Activated CD8-positive, alpha-beta T cell treated with anti-CD3 and anti-CD28 coated beads, Interleukin-2, amount 10 ng/mL, durations not matched to agents 7 days and 5 days (primary cell): ENCODE measurements around the gene GGTLC3. TPM values are rescaled to one million over a fixed set of nuclear protein-coding genes. Genes with fewer than 3 reads are reported as not detected.

Experiments
- total RNA-seq, 2 experiments: library from RNA; stranded (reverse); gene quantifications; one replicate each; pipeline ENCODE4 v1.2.3, GENCODE V29; 2021

GGTLC3 gene
- total RNA-seq, 2 experiments from 2014 or later: not detected

Other genes with a start within 250 kb of the GGTLC3 start
- under 1 TPM in 1 of 2 experiments, not detected in 1; 0.94 TPM for gene TMEM191B, start 9.6 kb upstream of the GGTLC3 start, total RNA-seq
- gene RIMBP3, start 93.8 kb upstream of the GGTLC3 start, total RNA-seq: under 1 TPM; 0.37 to 0.40 TPM